ENCODE measurements around the gene MRFAP1L1. TPM values are rescaled to one million over a fixed set of nuclear protein-coding genes. Genes with fewer than 3 reads are reported as not detected.
A peak's percentile ranks its signal among the peaks of the same experiment; 100 is the strongest.
"Not testable (repeated sequence)": the region's sequence is repeated elsewhere in the genome, so short reads cannot be mapped to it uniquely, and the experiment has no call there.

MRFAP1L1 gene
- 49.5 TPM for total RNA-seq (2013)
- polyA plus RNA-seq (10 to 100 TPM in 2 of 3 donors, 1 to 10 TPM in 1; 7.6 to 19.1 (median 13.8) TPM), polyA minus RNA-seq (13.3 and 29.6 TPM in 2 replicates), total RNA-seq (6.5 to 31.5 (median 14.9) reads per million in 11 experiments)

- Histone ChIP-seq H3K9me3 (replicated peaks in 1 of 2; ENCODE audit: control insufficient read depth in 1 of 2, insufficient read depth in 1 of 2, low read length in 2 of 2) (no peaks in the 10 kb centered on the region), H3K27me3 (ENCODE audit: control insufficient read depth in 2 of 2, insufficient read depth in 2 of 2, low read length in 2 of 2) (no peaks in the 10 kb centered on the region), H3K4me1 (ENCODE audit: control insufficient read depth in 1 of 2, insufficient read depth in 2 of 2, low read length in 2 of 2) (peaks cover 36 to 41% of the 10 kb centered on the region in 2 donors), H3K27ac (ENCODE audit: low read depth in 1 of 2, low read length in 2 of 2) (peak within 1 kb of the TSS; percentile 89 to 91), H3K4me2 (replicated peaks; ENCODE audit: extremely low read depth, low read length, poor library complexity, severe bottlenecking) (peak within 1 kb of the TSS; percentile 91), H3K4me3 (replicated peaks in 1 of 3; ENCODE audit: low read depth in 2 of 3, low read length in 3 of 3) (peak within 1 kb of the TSS; percentile 75 to 85 (median 82)), H4K20me1 (ENCODE audit: insufficient read depth, low read length) (peaks cover 24% of the 10 kb centered on the region), H2AFZ (ENCODE audit: insufficient read depth, low read depth, low read length, poor library complexity, severe bottlenecking) (peak within 1 kb of the TSS; percentile 92), H3K9ac (ENCODE audit: insufficient read depth, low read length, poor library complexity, severe bottlenecking) (peak within 1 kb of the TSS; percentile 82), H3K36me3 (replicated peaks in 1 of 2; ENCODE audit: control insufficient read depth in 1 of 2, insufficient read depth in 2 of 2, low read length in 2 of 2) (peaks cover 0 to 29% of the 10 kb centered on the region in 2 donors), H3K79me2 (ENCODE audit: insufficient read depth, low read length) (peaks cover 48% of the 10 kb centered on the region)
- TF ChIP-seq CTCF (IDR thresholded peaks at IDR 0.05): no peak
- Mint-ChIP-seq H3K27ac (peak within 1 kb of the TSS; percentile 96 to 99 (median 98)), H3K4me1 (peaks cover 48% of the 10 kb centered on the region), H3K4me3 (peak within 1 kb of the TSS; percentile 99 to 100), H3K27me3 (ENCODE audit: low read depth in 3 of 3) (peaks cover 0 to 4% (median 2%) of the 10 kb centered on the region in 3 donors), H3K9me3 (peaks cover 0 to 10% (median 0%) of the 10 kb centered on the region in 7 donors), H3K36me3 (peaks cover 20 to 26% of the 10 kb centered on the region in 2 donors)
- DNase-seq: peak; percentile 93 to 95 (median 95)
- intact Hi-C loops (cut with micrococcal nuclease): loop anchor here (1.0 to 10.0 kb wide), 4 partner anchors 35 to 935 kb away; partner anchors contain the start of gene TADA2B (in 1 of the 2)
- 0% methylated on average over 64 of the region's 72 CpGs for WGBS (ENCODE audit: insufficient coverage)
These were observed at the start of gene MRFAP1L1 for GRCh38 chr4:6709230-6710114. Gene MRFAP1L1 (minus strand): TSS chr4:6709865. CDS start chr4:6709629, 236 bp downstream.

GRCh38 chr4:6758728-6759127 lies 49.1 kb upstream of the MRFAP1L1 start:
- Mint-ChIP-seq H3K36me3 (no peaks in the 10 kb centered on the region), H3K4me1 (peaks cover 2% of the 10 kb centered on the region), H3K27me3 (ENCODE audit: low read depth in 3 of 3) (peaks cover 2 to 24% (median 4%) of the 10 kb centered on the region in 3 donors), H3K27ac (no peak overlapping the region), H3K4me3 (no peak overlapping the region), H3K9me3 (no peaks in the 10 kb centered on the region)
- no peak overlapping the region for H3K4me3 ChIP-seq (replicated peaks in 1 of 3; ENCODE audit: low read depth in 2 of 3, low read length in 3 of 3)
- intact Hi-C loops (cut with micrococcal nuclease): no loop called here
- no peaks in the 10 kb centered on the region for H4K20me1 ChIP-seq (ENCODE audit: insufficient read depth, low read length)
- H3K79me2 ChIP-seq (ENCODE audit: insufficient read depth, low read length): no peaks in the 10 kb centered on the region
- 94% methylated on average over 2 of the region's 4 CpGs for WGBS (ENCODE audit: insufficient coverage)
- TF ChIP-seq CTCF (IDR thresholded peaks at IDR 0.05): no peak
- H3K36me3 ChIP-seq (replicated peaks in 1 of 2; ENCODE audit: control insufficient read depth in 1 of 2, insufficient read depth in 2 of 2, low read length in 2 of 2): no peaks in the 10 kb centered on the region
- no peak overlapping the region for H3K9ac ChIP-seq (ENCODE audit: insufficient read depth, low read length, poor library complexity, severe bottlenecking)
- H2AFZ ChIP-seq (ENCODE audit: insufficient read depth, low read depth, low read length, poor library complexity, severe bottlenecking): no peak overlapping the region
- no peaks in the 10 kb centered on the region for H3K9me3 ChIP-seq (replicated peaks in 1 of 2; ENCODE audit: control insufficient read depth in 1 of 2, insufficient read depth in 1 of 2, low read length in 2 of 2)
- H3K27ac ChIP-seq (ENCODE audit: low read depth in 1 of 2, low read length in 2 of 2): no peak overlapping the region
- no peak overlapping the region for H3K4me2 ChIP-seq (replicated peaks; ENCODE audit: extremely low read depth, low read length, poor library complexity, severe bottlenecking)
- H3K27me3 ChIP-seq (ENCODE audit: control insufficient read depth in 2 of 2, insufficient read depth in 2 of 2, low read length in 2 of 2): no peaks in the 10 kb centered on the region
- H3K4me1 ChIP-seq (ENCODE audit: control insufficient read depth in 1 of 2, insufficient read depth in 2 of 2, low read length in 2 of 2): peaks cover 0 to 3% of the 10 kb centered on the region in 2 donors
- DNase-seq: no peak

- H2AFZ ChIP-seq (ENCODE audit: insufficient read depth, low read depth, low read length, poor library complexity, severe bottlenecking); H3K36me3 ChIP-seq (replicated peaks in 1 of 2; ENCODE audit: control insufficient read depth in 1 of 2, insufficient read depth in 2 of 2, low read length in 2 of 2); H3K9me3 Mint-ChIP-seq; H3K27me3 Mint-ChIP-seq (ENCODE audit: low read depth in 3 of 3); H3K4me2 ChIP-seq (replicated peaks; ENCODE audit: extremely low read depth, low read length, poor library complexity, severe bottlenecking); DNase-seq; H3K9me3 ChIP-seq (replicated peaks in 1 of 2; ENCODE audit: control insufficient read depth in 1 of 2, insufficient read depth in 1 of 2, low read length in 2 of 2); H3K79me2 ChIP-seq (ENCODE audit: insufficient read depth, low read length); H4K20me1 ChIP-seq (ENCODE audit: insufficient read depth, low read length); H3K27me3 ChIP-seq (ENCODE audit: control insufficient read depth in 2 of 2, insufficient read depth in 2 of 2, low read length in 2 of 2); H3K4me3 Mint-ChIP-seq; H3K4me3 ChIP-seq (replicated peaks in 1 of 3; ENCODE audit: low read depth in 2 of 3, low read length in 3 of 3); H3K27ac ChIP-seq (ENCODE audit: low read depth in 1 of 2, low read length in 2 of 2); intact Hi-C loops (cut with micrococcal nuclease); H3K36me3 Mint-ChIP-seq; H3K9ac ChIP-seq (ENCODE audit: insufficient read depth, low read length, poor library complexity, severe bottlenecking); H3K27ac Mint-ChIP-seq: not testable (repeated sequence)
- 83% methylated on average over 1 of the region's 6 CpGs for WGBS (ENCODE audit: insufficient coverage)
- H3K4me1 ChIP-seq (ENCODE audit: control insufficient read depth in 1 of 2, insufficient read depth in 2 of 2, low read length in 2 of 2): peaks cover 20 to 22% of the 10 kb centered on the region in 2 donors
- H3K4me1 Mint-ChIP-seq: peaks cover 19% of the 10 kb centered on the region
These were observed 46.7 kb upstream of the MRFAP1L1 start for GRCh38 chr4:6756345-6756744.
